NCI-H524 (cell line): ENCODE results near the gene PYCARD.
A peak's percentile ranks its signal among the peaks of the same experiment; 100 is the strongest.
"Not testable (repeated sequence)": the region's sequence is repeated elsewhere in the genome, so short reads cannot be mapped to it uniquely, and the experiment has no call there.

Experiments
- DNase-seq, 2 experiments: peaks; one replicate each; lab custom pipeline; 2025; lab: John Stamatoyannopoulos, UW

The PYCARD gene

DNA sequence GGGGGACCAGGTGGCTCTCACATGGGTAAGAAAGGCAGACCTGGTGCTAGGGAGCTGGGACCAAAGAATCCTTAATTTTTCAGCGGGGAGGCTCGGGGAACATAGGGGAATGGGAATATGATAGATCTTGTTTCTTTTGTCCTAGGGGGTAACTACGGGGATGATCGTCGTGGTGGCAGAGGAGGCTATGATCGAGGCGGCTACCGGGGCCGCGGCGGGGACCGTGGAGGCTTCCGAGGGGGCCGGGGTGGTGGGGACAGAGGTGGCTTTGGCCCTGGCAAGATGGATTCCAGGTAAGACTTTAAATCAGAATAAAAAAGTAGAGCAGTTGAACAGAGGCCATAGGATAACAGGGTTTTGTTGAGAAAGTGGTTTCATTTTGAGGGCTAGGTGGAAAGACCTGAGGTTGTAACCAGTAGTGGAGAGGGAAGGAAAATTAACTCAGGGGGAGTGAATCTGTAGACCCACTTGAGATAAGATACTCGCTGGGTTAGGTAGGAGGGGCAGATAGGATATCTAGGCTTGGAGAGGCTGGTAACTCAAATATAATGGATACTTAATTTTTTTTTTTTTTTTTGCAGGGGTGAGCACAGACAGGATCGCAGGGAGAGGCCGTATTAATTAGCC is 11.6 kb downstream of the PYCARD start:
- DNase-seq, result no peak

DNA sequence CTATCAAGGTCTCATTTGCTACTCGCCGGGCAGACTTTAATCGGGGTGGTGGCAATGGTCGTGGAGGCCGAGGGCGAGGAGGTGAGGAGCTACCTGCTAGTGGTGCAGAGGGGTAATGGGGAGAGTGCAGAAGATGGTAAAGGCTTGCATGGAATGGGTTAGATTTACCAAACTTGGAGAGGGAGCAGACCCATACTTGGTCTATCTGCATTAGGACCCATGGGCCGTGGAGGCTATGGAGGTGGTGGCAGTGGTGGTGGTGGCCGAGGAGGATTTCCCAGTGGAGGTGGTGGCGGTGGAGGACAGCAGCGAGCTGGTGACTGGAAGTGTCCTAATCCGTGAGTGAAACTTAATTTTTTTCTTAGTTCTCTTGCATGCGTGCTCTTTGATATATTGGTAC is 12.5 kb downstream of the PYCARD start:
- DNase-seq, result no peak

DNA sequence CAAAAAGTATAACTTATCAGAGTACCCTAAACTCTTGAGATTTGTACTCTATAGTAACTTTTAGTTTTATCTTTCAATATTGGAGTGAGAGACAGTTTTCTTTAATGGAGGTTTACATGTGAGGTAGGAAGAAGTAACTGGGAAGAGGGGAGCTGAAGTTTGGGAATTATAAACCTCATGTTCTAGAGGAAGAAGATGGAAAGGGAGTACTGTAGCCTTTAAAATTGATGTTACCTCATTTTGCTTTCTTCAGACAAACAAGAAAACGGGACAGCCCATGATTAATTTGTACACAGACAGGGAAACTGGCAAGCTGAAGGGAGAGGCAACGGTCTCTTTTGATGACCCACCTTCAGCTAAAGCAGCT is 13.2 kb downstream of the PYCARD start:
- no peak for DNase-seq

DNA sequence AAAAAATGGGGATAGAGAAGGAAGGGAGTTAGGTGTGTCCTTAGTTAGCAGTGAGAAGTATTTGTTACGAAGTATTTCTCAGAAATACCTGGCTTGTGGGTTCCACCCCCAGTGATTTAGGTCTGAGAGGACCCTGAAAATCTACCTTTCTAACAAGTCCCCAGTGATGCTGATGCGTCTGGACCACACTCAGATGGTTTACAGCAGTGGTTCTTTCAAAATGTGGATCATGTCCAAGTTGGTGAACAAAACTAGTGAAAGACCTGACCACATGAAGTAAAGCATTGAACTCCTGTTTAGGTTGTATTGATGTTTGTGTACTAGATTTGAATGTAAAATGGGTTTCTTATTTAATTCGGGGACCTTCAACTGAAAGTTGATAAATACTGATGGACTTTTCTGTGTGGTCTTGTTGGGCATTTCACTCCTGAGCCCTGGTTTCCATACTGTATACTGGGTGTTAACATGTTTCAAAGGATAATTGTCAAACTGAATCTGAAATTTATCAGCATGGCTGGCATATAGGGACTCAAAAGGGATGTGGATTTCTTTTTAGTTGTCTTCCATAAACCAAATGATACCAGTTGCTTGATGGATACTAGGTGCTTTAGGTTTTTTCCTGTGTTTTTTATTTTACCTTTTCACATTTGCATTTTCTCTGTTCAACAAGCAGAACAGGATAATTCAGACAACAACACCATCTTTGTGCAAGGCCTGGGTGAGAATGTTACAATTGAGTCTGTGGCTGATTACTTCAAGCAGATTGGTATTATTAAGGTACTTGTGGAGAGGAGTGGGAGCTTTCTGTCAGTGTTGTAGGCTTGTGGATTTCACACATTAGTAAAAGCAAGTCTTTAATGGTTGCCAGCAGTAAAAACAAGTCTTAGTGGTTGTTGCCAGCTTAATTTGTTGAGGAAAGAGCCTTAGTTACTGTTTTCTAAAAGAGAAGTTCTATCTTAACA is 13.8 kb downstream of the PYCARD start:
- DNase-seq, result no peak

DNA sequence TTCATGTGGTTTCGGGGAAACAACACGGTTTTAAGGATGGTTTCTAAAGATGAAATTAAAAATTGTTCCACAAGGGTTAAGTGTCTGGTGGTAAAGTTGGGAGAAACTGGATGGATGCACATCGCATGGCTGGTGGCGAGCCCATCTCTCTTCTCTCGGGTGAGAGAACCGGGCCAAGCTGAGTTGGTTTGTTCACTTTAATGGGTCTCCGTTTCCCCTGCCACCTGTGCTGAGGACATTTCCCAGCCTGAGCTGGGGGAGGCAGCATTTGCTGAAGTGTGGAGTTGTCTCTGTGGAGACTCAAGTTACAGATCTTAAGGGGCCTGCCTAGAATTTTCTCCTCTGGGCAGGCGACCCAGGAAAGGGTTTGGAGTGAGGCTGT is 14.8 kb downstream of the PYCARD start:
- no peak for DNase-seq

DNA sequence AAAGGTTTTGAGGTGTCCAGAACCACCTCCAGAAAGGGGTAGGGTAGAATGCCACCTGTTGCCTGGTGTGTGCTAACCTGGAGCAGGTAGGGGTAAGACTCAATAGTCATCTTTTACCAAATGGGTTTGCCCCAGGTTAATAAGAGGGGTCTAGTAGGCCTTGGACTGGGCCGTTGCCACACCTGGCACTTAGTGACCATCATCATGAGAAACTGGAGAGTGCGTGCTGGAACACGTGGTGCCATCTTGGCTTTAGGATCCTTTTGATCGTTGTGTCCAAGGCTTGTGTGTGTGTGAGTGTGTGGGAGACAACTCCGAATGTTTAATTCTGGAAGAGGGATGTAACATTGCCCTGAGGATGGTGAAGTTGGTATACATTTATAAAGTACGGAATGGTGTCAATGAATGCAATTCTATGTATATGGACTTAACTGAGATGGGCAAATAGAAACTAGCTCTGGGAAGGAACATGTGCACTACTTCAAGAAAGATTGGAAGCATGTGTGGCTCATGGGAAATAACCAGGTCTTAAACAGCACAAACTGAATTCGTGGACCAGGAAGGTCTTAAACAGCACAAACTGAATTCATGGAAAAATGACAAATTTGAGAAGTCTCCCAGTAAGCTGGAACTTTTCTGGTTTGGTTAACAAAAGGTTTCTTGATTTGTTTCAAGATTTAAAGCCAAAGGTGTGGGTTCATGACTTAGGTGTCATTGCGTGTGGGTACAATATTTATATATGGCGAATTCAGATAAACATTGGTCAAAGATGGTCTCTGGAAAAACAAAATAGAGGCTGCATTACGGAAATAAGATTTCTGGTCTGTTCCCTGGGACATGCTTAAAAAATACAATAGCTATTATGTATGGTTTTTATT is 15.4 kb downstream of the PYCARD start:
- DNase-seq, result no peak

DNA sequence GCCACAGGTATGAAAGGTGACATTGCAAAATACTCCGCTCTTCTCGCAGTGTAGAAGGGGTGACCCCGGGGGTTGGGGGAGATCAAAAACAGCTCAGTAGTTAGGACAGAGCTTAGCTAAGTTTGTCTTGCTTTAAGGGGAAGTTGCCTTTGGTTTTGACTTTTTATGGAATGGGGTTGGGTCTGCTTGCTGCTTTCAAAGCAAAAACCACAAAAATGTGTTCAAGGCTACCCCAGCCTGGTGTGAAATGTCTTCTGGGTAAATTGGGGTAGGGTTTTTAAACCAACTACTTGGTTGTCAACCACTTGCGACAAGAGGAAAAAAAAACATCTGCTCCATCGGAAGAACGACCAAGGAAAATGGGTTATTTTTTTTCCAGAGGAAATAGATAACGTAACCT is 16.4 kb downstream of the PYCARD start:
- no peak for DNase-seq

DNA sequence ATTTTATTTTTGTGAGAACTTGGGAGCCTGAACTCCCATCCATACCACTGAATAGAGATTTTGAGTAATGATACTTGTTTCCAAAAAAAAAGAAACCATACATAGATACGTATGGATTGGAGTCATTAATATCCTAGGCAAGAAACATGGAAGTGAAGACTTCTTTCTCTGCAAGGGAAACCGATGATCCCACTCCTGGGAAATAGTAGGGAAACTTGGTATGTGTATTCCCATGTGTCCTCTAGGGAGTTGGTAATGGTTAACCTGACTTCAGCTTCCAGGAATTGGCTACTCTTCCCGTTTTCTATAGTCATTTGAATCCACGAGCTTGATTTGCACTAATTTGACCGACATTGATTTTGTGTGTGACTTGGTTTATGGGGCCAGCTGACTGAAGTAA is 17.2 kb downstream of the PYCARD start:
- DNase-seq, result no peak

DNA sequence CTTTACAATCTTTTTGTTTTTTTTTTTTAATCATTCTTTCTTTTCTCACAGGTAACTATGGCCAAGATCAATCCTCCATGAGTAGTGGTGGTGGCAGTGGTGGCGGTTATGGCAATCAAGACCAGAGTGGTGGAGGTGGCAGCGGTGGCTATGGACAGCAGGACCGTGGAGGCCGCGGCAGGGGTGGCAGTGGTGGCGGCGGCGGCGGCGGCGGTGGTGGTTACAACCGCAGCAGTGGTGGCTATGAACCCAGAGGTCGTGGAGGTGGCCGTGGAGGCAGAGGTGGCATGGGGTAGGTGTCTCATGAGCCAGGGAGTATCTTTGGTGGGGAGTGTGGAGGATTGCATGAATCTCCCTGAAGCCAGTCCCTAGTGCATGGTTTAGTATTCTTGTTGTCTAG is 17.7 kb downstream of the PYCARD start:
- DNase-seq, result no peak

DNA sequence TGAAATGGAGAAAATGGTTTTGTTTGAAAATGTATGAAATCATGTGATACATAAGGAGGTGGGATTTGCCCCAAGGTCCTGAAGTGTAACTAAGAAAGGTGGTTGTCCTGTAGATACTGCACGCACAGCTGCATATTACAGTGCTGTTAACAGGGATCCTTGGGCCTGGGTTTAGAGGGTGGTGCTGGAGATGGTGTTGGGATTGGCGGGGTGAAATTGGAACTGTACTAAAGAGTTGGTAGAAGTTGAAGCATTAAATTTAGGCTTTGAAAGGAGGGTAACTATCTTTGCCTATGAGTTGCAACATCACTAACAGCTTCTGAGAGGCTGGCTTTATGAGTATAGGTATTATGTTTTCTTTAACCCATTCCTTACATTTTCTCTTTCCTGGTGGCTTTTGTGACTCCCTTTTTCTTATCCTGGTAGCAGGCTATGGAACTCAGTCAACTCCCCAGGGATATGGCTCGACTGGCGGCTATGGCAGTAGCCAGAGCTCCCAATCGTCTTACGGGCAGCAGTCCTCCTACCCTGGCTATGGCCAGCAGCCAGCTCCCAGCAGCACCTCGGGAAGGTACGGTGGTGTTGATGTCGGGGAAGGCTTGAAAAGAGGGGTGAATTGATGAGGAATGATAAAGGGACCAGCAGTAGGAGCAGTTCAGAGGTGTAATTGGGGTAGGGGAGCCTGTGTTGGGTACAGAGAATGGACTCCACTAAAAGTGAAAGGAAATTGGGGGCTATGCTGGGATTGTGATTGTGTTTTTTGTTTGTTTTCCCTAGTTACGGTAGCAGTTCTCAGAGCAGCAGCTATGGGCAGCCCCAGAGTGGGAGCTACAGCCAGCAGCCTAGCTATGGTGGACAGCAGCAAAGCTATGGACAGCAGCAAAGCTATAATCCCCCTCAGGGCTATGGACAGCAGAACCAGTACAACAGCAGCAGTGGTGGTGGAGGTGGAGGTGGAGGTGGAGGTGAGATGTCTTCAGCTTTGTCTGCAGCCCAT is 18.8 kb downstream of the PYCARD start:
- no peak for DNase-seq

DNA sequence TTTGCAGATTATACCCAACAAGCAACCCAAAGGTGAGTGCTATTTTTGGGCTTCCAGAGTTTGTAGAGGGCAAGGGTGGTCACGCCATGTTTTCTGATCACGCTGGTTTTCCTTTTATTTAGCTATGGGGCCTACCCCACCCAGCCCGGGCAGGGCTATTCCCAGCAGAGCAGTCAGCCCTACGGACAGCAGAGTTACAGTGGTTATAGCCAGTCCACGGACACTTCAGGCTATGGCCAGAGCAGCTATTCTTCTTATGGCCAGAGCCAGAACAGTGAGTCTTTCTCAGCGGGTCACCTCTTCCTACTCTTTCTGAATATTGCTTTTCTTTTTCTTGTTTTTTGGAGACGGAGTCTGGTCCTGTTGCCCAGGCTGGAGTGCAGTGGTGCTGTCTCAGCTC is 20.2 kb downstream of the PYCARD start:
- DNase-seq, result no peak

DNA sequence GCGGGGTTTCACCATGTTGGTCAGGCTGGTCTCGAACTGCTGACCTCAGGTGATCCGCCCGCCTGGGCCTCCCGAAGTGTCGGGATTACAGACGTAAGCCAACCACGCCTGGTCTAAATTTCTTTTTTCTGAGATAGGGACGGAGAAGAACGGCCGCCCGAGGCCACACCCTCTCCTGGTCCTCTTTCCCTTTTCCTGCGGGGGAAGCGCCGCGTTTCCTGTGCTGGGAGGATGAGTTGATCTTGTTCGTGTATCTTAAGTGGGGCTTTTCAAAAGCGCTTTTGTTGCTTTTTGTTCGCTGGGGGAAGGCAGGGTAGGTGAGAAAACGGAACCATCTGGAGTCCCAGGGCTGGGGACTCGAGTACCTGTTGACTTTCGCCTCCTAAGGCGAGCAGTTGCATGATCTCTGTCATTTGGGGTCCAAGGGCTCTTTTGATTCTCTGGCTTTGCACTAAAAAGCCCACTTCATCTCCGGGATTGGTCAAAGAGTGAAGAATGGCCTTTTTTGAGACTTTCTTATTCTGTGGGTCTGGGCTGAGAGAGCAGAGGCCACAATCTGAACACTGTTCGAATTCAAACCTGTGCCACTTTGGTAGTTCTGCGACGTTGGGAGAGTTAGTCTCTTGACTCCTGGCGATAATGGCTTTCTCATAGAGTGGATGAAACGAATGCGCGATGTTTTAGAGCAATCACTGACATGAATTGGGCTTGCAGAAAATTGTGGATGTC is 21.3 kb downstream of the PYCARD start:
- DNase-seq, result peak in 1 of 2 experiments; percentile 46

DNA sequence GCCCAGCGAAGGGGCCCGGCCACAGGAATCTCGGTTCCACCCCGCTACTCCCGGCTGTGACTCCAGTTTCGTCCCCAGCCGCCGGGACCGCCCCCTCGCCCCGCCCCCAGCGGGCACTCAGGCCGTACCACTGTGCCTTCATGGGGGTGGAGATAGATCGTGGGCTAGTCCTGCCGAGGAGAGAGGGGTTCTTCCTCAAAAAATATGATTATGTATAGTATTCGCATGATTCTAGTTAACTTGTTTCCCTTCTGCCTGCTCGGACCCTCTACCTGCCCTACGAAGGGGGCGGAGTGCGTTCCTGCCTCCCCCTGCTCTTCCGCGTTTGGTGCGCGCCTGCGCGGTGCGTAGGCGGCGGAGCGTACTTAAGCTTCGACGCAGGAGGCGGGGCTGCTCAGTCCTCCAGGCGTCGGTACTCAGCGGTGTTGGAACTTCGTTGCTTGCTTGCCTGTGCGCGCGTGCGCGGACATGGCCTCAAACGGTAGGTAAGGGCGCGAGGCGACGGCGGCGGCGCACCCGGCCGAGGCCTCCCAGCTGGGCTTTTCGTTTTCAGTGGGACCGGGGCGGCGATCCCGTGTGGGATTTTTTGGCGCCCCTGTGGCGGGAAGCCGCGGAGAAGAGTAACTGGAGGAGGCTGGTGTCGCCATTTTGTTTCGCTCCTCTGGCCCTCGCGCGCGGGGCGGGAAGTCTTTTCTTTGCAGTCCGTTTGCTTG is 22.7 kb downstream of the PYCARD start, which contains the start of gene FUS:
Gene FUS (plus strand): TSS at position 393 of the 713 bp plus-strand sequence. CDS start 76 bp downstream, at position 469.
- DNase-seq, result peak; percentile 82 to 91

DNA sequence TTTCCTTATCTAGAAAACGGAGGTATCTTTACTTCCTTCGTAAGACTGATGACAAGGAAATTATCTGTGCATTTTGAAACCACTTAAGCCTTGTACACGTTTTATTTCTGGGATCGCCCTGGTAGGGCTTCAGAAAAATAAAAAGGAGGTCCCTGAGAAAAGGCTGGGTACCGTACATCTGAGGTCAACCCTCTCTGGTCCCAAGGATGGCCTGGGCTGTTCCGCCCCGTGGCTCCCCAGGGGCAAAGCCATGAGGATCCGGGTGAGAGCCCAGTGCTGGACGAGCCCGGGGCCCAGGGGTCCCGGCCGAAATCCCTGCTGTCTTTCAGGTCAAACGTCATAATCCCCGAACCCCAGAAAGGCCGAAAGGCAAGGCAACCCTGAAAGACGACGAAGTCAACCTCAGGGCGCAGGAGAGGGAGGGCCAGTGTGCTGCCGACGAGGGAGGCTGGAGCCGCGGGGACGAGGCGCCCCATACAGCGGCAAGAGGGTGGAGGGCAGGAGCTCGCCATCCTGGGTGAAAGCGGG is 23.3 kb downstream of the PYCARD start:
- no peak for DNase-seq

DNA sequence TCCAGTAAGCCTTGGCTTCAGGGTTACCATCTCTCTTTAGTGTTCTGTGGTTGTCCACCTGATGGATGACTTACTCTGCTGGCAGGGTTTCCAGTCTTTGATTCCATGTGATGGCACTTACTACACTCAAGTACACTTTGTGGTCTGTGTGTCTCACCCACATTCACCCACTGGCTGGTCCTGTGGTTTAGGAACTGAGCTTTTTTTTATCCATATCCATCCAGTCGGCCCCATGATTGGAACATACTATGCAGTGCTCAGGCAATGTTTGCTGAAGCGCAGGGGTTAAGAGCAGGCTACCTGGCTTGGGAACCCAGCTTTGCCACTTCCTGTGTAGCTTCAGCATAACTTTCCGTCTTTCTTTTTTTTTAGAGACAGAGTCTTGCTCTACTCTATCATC is 25.4 kb downstream of the PYCARD start:
- DNase-seq, result no peak

DNA sequence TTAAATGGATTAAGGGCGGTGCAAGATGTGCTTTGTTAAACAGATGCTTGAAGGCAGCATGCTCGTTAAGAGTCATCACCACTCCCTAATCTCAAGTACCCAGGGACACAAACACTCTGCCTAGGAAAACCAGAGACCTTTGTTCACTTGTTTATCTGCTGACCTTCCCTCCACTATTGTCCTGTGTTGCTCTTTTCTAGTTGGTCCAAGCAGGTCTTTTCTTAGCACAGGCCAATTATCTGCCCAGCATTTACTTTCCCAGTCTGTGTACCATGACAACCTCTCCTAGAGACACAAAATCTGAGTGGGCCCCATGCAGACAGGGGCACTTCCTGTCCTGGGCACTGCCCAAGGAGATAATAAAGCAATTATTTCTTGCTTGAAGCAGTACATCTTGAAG is 32.5 kb downstream of the PYCARD start:
- not testable (repeated sequence) for DNase-seq

DNA sequence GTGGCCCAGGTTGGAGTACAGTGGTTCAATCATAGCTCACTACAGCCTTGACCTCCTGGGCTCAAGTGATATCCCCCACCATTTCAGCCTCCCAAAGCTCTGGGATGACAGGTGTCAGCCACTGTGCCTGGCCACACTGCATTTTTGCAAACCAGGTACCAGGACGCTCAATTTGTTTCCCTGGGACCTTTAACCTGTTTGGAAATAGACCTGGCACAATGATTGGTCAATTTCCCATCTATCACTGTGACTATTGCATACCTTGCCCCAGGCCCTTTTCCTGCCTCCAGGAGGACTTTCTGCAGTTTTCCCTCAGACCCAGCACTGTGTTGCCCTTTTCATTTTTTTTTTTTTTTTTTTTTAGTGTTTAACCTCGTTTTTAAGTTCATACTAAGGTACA is 33.7 kb downstream of the PYCARD start:
- DNase-seq, result no peak

DNA sequence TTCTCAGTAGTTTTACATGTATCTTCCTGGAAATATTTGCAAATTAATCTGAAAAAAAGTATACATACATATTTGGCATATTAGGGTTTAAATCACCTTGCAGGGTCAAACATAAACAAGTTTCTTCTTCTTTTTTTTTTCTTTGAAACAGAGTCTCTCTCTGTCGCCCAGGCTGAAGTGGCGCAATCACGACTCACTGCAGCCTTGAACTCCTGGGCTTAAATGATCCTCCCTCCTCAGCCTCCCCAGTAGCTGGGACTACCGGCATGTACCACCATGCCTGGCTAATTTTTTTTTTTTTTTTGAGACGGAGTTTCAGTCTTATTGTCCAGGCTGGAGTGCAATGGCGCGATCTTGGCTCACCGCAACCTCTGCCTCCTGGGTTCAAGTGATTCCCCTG is 35.2 kb downstream of the PYCARD start:
- DNase-seq, result no peak

DNA sequence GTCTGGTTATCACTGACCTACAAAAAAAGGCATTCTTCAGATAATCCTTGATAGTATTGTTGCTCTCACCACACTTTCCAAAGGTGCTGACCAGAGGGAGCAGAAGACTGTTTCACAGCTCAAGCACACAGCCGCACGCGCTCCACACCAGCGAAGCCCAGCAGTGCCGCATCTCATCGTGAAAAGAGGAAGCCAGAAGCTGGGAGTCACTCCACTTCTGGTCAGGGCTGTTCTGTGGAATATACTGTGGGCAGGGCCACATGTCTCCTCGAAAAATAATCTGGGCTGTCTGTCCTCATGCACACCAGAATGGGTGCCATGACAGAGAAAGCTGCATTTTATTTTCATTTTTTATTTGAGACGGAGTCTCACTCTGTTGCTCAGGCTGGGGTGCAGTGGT is 45.4 kb downstream of the PYCARD start:
- no peak for DNase-seq
